HL-60/S4 treated with retinoic acid at 250 ng/mL for 4 days and 3 days (cell line): ENCODE results near the gene DOK5.

Source experiments
- in situ Hi-C: fragments of 300-500 bp; cut with MboI; formaldehyde crosslinking; loops from 2 replicates; pipeline ENCODE4 v1.7.0; 2022; ENCODE audit warnings: low sequenced_read_pairs

DOK5 gene

DNA sequence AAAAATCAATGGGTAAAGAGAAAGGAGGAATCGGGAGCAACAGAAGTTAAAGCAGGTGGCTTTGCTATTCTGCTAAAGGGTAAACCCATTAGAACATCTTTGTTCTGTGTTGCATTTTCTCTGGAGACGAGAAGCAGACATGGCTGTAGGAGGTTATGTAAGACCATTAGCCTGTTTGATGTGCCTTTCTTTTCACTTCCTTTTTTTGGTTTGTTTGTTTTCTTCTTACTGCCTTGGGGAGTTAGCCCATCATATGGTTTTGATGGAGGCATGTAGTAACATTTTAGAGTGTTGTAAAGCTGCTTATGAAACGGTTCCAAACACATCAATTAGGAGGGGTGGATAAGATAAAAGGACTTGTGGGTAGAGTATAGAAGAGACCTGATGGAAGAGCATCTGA, 131.0 kb downstream of the DOK5 start:
- in situ Hi-C loops: no loop called here

DNA sequence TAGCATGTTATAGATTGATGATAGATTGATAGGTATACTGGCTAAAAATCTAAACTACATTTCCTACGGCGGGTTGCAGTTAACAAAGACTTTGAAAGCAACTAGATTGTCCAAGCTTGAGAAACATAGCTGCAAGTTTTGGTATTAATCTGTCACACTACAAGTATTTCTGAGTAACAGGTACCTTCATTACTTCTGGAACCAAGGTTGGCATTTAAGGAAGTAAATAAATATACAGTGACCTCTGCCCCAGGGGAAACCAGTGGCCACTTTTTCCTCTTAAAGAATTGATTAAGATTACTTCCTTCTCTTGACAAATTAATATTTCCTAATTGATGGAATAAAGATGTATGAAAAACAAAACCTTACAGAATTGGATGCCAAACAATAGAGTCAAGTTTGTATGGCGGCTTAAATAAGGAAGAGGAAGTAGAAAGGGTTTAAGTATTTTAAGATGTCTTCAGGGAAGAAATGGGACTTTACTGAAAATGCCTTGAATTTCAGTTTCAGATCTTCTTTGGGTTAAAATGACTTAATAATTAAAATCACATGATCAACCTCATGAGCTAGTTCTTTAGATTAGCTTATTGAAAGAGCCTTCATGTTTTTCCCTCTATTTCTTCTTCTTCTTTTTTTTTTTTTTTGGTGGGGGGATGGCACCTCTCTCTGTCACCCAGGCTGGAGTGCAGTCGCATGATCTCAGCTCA, 132.8 kb downstream of the DOK5 start:
- in situ Hi-C loops: no loop called here

DNA sequence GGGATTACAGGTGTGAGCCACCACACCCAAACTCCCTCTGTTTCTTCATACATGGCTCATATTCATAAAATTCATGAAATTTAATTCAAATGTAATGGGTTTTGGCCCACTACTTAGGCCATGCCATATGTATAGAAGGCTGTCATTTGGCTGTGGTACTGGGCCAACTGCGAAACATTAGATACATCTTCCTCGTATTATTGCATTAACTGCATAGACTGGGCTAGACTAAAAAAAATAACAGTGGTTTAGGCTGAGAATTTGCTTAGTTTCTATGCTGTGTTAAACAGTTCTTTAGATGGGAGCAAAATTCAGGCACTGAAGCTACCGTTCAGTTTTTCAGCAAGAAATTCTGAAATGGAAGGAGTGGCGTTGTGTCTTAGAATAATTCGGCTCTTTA, 133.6 kb downstream of the DOK5 start:
- in situ Hi-C loops: no loop called here

GRCh38 chr20:54611708-54612412, 136.5 kb downstream of the DOK5 start:
- in situ Hi-C loops: no loop called here

DNA sequence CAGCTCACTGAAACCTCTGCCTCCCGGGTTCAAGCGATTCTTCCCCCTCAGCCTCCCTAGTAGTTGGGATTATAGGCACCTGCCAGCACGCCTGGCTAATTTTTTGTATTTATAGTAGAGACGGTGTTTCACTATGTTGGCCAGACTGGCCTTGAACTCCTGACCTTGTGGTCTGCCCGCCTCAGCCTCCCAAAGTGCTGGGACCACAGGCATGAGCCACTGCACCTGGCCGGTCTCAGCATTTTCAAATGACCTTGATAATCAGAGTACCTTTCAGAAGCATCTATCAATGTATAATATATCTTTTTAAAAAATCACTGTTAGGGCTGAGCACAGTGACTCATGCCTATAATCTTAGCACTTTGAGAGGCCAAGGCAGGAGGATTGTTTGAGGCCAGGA, 143.0 kb downstream of the DOK5 start:
- in situ Hi-C loops: no loop called here

- in situ Hi-C loops: no loop called here
These were observed 143.8 kb downstream of the DOK5 start for GRCh38 chr20:54619181-54619580.

GRCh38 chr20:54619682-54620081, 144.3 kb downstream of the DOK5 start:
- in situ Hi-C loops: no loop called here

DNA sequence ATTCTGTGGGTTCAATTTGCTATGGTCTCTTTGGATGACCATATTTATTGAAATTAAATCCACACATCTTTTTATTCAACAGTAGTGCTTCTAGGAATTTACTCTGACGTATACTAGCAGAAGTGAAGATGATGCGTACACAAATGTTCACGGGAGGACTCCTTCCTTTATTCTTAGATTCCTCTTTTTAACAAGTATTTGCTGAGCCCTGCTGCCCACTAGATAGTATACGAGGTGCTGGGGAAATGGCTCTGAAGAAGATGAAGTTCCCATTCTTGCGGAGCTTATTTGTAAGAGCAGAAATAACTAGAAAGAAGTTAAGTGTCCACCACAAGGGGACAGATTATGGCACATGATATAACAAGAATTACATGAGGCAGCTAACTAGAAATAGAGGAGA, 145.2 kb downstream of the DOK5 start:
- in situ Hi-C loops: no loop called here

DNA sequence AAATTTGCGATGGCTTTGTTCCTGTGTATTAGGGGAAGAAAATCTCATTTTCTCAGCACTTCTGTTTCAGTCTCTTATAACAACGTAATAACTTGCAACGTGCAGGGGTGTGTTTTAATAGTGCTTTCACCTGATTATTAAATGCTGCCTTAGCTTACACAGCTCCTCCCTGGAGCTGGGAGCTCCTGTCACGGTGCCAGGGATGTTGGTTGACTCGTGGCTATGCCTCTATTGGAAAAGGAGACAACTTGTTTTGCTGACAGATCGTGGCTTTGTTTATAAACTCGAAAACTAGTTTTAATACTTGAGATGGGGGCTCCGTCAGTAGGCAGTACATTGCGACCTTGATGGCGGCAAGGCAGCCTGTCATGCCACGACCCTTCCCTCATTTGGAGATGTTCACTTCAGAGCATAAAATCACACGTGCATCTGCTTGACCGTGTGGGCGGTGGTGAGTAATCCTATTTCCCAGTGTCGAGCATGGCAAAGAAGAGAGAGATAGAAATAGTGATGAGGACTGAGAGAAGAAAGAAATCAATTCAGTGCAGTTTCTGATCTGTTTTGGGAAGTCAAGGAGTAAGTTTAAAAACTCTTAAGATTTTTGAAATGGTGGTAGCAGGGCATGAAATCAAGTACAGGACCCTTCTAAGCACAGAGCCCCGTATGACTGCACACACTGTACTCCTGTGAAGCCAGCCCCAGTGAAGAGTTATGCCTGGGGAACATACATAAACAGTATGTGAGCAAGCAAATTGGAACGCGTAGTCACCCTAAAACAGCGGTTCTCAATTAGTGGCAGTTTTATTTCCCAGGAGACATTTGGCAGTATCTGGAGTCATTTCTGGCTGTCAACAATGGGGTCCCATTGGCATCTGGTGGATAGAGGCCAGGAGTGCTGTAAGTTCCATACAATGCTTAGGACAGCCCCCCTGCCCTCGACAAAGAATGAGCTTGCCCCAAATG, 147.2 kb downstream of the DOK5 start:
- in situ Hi-C loops: no loop called here

DNA sequence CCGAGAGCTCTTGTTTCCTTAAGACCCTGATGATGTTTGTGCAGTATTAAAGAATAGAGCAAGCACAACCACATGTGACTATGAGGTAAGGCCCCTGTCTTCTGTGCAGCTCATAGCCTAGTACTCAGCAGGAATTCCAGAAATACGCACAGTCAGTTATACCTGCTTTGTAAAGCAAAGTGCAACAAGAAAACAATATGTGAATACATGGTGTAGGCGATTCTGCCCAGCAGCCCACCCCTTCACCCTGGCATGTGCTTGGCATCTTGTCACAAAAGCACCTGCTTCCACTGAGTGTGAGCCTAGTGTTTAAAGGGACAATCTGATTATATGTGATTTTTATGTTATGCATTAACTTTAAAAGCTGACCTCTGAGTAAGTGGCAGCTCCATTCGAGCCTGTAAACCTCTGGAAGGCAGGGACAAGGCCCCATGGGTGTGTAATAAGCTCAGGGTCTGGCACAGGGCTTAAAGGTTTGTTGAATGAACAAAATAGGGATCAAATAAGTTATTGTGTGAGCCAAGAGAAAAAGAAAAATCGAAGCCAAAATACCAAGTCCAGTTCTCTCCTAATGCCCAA, 148.7 kb downstream of the DOK5 start:
- in situ Hi-C loops: no loop called here

- in situ Hi-C loops: loop anchor here (25.0 kb wide), 1 partner anchor 538 kb away; no protein-coding TSS in a partner anchor
These were observed 149.5 kb downstream of the DOK5 start for GRCh38 chr20:54624706-54625390.

DNA sequence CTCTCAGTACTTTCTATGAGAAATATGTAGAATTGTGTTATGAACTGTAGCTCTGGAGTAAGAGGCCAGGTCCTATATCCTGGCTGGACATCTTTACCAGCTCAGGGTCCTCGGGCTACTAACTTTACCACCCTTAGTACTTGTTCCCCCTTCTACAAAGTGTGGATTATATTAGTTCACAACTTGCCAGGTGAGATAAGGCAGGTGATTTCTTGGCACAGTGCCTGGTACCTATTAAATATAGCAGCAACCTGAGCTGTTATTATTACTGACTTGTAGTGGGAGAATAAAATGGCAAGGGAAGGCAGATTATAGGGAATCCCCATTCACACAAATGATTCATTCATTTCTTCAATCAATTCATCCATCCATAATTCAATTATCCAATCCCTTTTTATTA, 150.1 kb downstream of the DOK5 start:
- in situ Hi-C loops: loop anchor here (25.0 kb wide), 1 partner anchor 538 kb away; no protein-coding TSS in a partner anchor

DNA sequence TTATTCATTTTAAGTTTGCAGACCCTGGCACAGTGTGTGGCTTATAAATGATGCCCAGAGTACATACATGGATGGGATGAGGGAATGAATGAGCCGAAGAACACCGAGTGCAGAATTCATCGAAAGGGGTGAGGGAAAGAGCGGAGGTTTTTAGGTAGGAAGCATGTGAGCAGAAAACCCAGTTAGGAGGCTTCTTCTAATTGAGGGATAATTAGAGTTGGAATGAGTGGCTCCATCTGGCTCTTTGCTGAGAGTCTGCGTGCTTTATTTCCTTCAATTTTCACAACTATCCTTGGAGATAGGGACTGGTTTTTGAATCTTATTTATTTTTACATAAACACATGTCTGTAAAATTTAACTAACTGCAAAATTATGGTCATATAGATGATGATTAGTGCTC, 150.7 kb downstream of the DOK5 start:
- in situ Hi-C loops: loop anchor here (25.0 kb wide), 1 partner anchor 539 kb away; no protein-coding TSS in a partner anchor

DNA sequence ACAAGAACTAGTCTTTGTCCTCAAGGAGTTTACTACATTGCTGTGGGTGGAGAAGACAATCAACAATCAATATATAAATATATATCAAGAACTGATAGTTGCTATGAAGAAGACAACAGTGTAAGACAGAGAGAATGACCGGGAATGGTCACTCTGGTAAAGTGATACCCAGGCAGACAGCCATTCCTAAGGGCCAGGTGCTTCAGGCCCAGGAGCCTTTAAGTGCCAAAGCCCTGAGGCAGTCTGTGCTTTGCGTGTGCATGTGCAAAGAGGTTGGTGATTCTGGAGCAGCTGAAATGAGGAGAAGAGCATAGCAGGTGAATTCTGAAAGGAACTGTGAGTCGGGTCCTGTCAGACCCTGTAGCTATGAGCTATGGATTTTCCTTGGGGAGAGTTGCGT, 154.2 kb downstream of the DOK5 start:
- in situ Hi-C loops: loop anchor here (25.0 kb wide), 1 partner anchor 542 kb away; no protein-coding TSS in a partner anchor

DNA sequence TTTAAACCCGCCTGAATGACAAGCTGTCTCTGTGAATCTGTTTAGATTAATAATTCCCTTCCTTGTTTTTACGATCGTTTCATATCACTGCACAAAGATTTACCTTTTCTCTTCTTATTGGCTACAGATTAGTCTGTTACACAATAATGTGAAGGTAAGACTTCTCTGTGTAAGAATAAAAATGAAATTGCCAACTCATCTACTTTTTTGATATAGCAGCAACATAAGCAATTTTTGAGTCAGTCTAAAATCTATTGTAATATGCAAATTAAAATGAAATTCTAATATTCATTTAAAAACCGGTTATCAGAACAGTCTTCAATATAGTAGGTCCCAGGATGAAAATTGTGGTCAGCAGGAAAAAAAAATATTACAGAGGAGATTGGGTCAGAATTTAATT, 155.2 kb downstream of the DOK5 start:
- in situ Hi-C loops: loop anchor here (25.0 kb wide), 1 partner anchor 543 kb away; no protein-coding TSS in a partner anchor

- in situ Hi-C loops: loop anchor here (25.0 kb wide), 1 partner anchor 544 kb away; no protein-coding TSS in a partner anchor
These were observed 155.7 kb downstream of the DOK5 start for GRCh38 chr20:54631059-54631458.

DNA sequence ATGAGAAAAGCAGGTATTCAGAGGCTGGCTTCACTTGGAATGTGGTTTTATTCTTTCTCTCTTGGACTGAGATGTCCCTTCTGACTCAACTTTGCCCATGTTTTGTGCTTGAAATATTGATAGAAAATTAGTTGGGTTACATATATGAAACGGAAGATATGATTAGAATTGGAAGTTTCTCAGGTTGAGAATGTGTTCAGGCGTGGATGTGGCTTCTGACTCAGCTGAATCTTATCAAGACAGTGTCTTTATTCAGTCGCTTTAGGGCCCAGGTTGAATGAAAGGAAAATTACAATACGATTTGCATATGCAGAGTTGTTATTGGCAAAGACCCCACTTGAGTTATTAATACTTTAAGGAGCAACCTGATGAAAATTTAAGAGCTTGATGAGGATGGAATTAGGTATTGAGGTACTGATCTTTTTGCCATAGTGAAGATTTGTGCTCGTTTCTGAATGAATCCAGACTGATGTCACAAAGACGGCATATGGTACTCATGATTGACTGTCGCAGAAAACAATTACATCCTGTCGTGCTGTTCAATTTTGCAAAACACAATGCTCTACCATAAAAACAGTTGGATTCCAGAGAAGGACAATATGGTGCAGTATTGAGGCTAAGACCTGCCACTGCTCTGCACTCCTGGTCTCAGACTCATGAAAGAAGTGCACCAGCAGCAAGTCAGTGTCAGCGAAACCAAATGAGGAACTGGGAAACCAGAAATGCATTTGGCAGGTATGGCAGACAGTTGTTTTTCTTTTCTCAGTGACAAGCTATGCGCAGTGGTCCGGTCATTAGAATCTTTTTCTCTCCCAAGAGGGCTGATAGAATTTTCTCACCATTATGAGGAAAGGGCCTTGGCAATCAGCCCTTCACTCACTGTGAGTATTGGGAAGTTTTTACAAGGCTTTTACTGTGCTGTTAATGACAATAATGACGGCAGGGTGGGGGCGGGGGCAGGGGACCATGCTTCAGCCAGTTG, 158.3 kb downstream of the DOK5 start:
- in situ Hi-C loops: loop anchor here (25.0 kb wide), 1 partner anchor 546 kb away; no protein-coding TSS in a partner anchor

- in situ Hi-C loops: loop anchor here (25.0 kb wide), 1 partner anchor 549 kb away; no protein-coding TSS in a partner anchor
These were observed 161.2 kb downstream of the DOK5 start for GRCh38 chr20:54636575-54636974.

DNA sequence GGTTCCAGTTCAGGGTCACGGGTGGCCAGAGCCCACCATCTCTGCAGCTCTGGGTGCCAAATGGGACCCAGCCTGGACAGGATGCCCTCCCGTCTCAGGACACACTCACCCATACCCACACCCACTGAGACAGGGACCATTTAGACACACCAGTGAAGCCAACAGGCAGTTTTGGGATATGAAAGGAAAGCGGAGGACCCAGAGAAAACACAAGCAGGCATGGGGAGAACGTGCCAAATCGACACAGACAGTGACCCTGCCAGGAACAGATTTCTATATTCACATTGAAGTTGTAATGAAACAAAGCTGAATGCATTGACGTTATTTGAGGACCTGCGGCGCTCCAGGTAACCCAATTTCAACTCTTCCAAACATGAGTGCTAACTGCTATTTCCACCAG, 164.5 kb downstream of the DOK5 start:
- in situ Hi-C loops: loop anchor here (25.0 kb wide), 1 partner anchor 553 kb away; no protein-coding TSS in a partner anchor
